HepG2 (cell line): ENCODE measurements around the gene CCDC69. TPM values are rescaled to one million over a fixed set of nuclear protein-coding genes. Genes with fewer than 3 reads are reported as not detected.
A peak's percentile ranks its signal among the peaks of the same experiment; 100 is the strongest.

Experiments
- ARID4A ChIP-seq: sonication (generic); formaldehyde crosslinking; IDR thresholded peaks from 2 replicates; pipeline ENCODE4 v1.5.0; 2020; ENCODE audit warnings: mild to moderate bottlenecking, missing genetic modification reagents, borderline replicate concordance
- CEBPZ ChIP-seq: IDR thresholded peaks from 2 replicates; pipeline ENCODE4 v1.6.1; 2012; ENCODE audit warnings: low read length, improper control_type of control experiment
- DMAP1 ChIP-seq: IDR thresholded peaks from 2 replicates; pipeline ENCODE4 v1.6.1; 2016
- FOXJ3 ChIP-seq: sonication (generic); formaldehyde crosslinking; IDR thresholded peaks from 2 replicates; pipeline ENCODE4 v1.4.0; 2020; ENCODE audit warnings: missing genetic modification reagents, mild to moderate bottlenecking, borderline replicate concordance
- GPN1 ChIP-seq: sonication (generic); formaldehyde crosslinking; IDR thresholded peaks from 2 replicates; pipeline ENCODE4 v1.5.1; 2020; ENCODE audit warnings: missing genetic modification reagents, borderline replicate concordance
- IKZF5 ChIP-seq: IDR thresholded peaks from 2 replicates; pipeline ENCODE4 v1.6.1; 2018; ENCODE audit warnings: missing genetic modification reagents, mild to moderate bottlenecking, missing compliant biosample characterization
- POGZ ChIP-seq: sonication (generic); formaldehyde crosslinking; IDR thresholded peaks from 2 replicates; pipeline ENCODE4 v1.4.0; 2020; ENCODE audit warnings: mild to moderate bottlenecking, missing genetic modification reagents
- SKIL ChIP-seq: sonication (generic); formaldehyde crosslinking; IDR thresholded peaks from 2 replicates; pipeline ENCODE4 v1.8.0; 2022; ENCODE audit warnings: missing genetic modification reagents, mild to moderate bottlenecking, moderate library complexity, borderline replicate concordance
- SMC3 ChIP-seq: IDR thresholded peaks from 2 replicates; pipeline ENCODE4 v1.6.1; 2011; ENCODE audit warnings: low read length, improper control_type of control experiment
- XRCC5 ChIP-seq: fragments of 200-400 bp; formaldehyde crosslinking; optimal IDR thresholded peaks from 2 replicates; pipeline ENCODE3; 2017; ENCODE audit warnings: mild to moderate bottlenecking, low read length
- ZC3H13 ChIP-seq: sonication (generic); formaldehyde crosslinking; IDR thresholded peaks from 2 replicates; pipeline ENCODE4 v1.8.1; 2023; ENCODE audit warnings: mild to moderate bottlenecking, missing genetic modification reagents, moderate library complexity
- ZNF230 ChIP-seq: sonication (generic); formaldehyde crosslinking; IDR thresholded peaks from 2 replicates; pipeline ENCODE4 v1.4.0; 2020; ENCODE audit warnings: mild to moderate bottlenecking, missing genetic modification reagents
- ZNF260 ChIP-seq: sonication (generic); formaldehyde crosslinking; IDR thresholded peaks from 2 replicates; pipeline ENCODE4 v1.4.0; 2020; ENCODE audit warnings: missing genetic modification reagents, low read depth, mild to moderate bottlenecking, borderline replicate concordance
- ZNF331 ChIP-seq: sonication (generic); formaldehyde crosslinking; IDR thresholded peaks from 2 replicates; pipeline ENCODE4 v1.4.0; 2020; ENCODE audit warnings: missing genetic modification reagents
- ZNF367 ChIP-seq: sonication (generic); formaldehyde crosslinking; IDR thresholded peaks from 2 replicates; pipeline ENCODE4 v1.4.0; 2020; ENCODE audit warnings: missing genetic modification reagents, borderline replicate concordance
- ZNF430 ChIP-seq: sonication (generic); formaldehyde crosslinking; IDR thresholded peaks from 2 replicates; pipeline ENCODE4 v1.9.0; 2021; ENCODE audit warnings: mild to moderate bottlenecking, missing genetic modification reagents
- ZNF577 ChIP-seq: sonication (generic); formaldehyde crosslinking; IDR thresholded peaks from 2 replicates; pipeline ENCODE4 v1.4.0; 2020; ENCODE audit warnings: mild to moderate bottlenecking, low read depth, missing genetic modification reagents, borderline replicate concordance
- ZNF775 ChIP-seq: sonication (generic); formaldehyde crosslinking; IDR thresholded peaks from 2 replicates; pipeline ENCODE4 v1.4.0; 2020; ENCODE audit warnings: missing genetic modification reagents, mild to moderate bottlenecking, moderate library complexity, borderline replicate concordance
- ZNF780A ChIP-seq: sonication (generic); formaldehyde crosslinking; IDR thresholded peaks from 2 replicates; pipeline ENCODE4 v1.8.0; 2022; ENCODE audit warnings: mild to moderate bottlenecking, missing genetic modification reagents, moderate library complexity
- polyA plus RNA-seq, 8 experiments: library from polyadenylated mRNA; depleted of rRNA in 3 of 8; stranded (reverse) in 7 of 8; unstranded in 1 of 8; fragments of >200 nt; fragmentation: Illumina TruSeq in 4 of 8; extraction: Trizol in 4 of 8; gene quantifications; 2 replicates each; pipeline versions ENCODE4 v1.2.1 to v1.2.3, GENCODE V29; 2011 to 2016; ENCODE audit warnings: low read depth in 4 of 8, missing spikeins in 1 of 8, mixed read lengths in 1 of 8; ENCODE audit not compliant: insufficient read depth in 1 of 8
- total RNA-seq, 5 experiments: library from RNA; depleted of rRNA; stranded (reverse); fragments of >200 nt; fragmentation: Illumina TruSeq; extraction: Trizol; gene quantifications; 2 replicates each; pipeline ENCODE4 v1.2.3, GENCODE V29; 2016; ENCODE audit warnings: low read depth in 1 of 5

Gene CCDC69
- total and polyA plus RNA-seq, 2 of the 13 experiments (the other 11 are each of a cell fraction or from before 2014, with no cell fraction given): 12.2 to 45.2 TPM

GRCh38 chr5:151164687-151165392, 59.1 kb downstream of the CCDC69 start (continued):
- peak; percentile 90 for TF ChIP-seq SMC3
- no peak for TF ChIP-seq GPN1 (CRISPR knock-in tag)
- TF ChIP-seq ZNF331 (CRISPR knock-in tag): peak; percentile 50; the same call in 1 of the 2 replicates
- peak; percentile 59; the same call in 1 of the 2 replicates for TF ChIP-seq IKZF5 (CRISPR knock-in tag)
- TF ChIP-seq ZC3H13 (CRISPR knock-in tag): no peak
- TF ChIP-seq ZNF577: no peak
- peak; percentile 68 for TF ChIP-seq XRCC5
- TF ChIP-seq ARID4A (CRISPR knock-in tag): peak; percentile 19; the same call in 1 of the 2 replicates
- TF ChIP-seq FOXJ3 (CRISPR knock-in tag): no peak
- no peak for TF ChIP-seq ZNF430
- no peak for TF ChIP-seq ZNF260 (CRISPR knock-in tag)
- no peak for TF ChIP-seq POGZ (CRISPR knock-in tag)
- no peak for TF ChIP-seq ZNF230
- no peak for TF ChIP-seq CEBPZ
- no peak for TF ChIP-seq ZNF775 (CRISPR knock-in tag)
- TF ChIP-seq SKIL (CRISPR knock-in tag): no peak
- TF ChIP-seq ZNF367 (CRISPR knock-in tag): no peak
- TF ChIP-seq DMAP1 (CRISPR knock-in tag): no peak
- TF ChIP-seq ZNF780A (CRISPR knock-in tag): no peak
